Fibroblast of skin of right quadriceps (primary cell): ENCODE data around the gene OR4B1.
"Not testable (repeated sequence)": the region's sequence is repeated elsewhere in the genome, so short reads cannot be mapped to it uniquely, and the experiment has no call there.

Experiments used
- DNase-seq: peaks from one replicate; pipeline ENCODE4 v3.0.0-alpha.2; 2013

OR4B1 gene, protein sequence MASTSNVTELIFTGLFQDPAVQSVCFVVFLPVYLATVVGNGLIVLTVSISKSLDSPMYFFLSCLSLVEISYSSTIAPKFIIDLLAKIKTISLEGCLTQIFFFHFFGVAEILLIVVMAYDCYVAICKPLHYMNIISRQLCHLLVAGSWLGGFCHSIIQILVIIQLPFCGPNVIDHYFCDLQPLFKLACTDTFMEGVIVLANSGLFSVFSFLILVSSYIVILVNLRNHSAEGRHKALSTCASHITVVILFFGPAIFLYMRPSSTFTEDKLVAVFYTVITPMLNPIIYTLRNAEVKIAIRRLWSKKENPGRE

DNA sequence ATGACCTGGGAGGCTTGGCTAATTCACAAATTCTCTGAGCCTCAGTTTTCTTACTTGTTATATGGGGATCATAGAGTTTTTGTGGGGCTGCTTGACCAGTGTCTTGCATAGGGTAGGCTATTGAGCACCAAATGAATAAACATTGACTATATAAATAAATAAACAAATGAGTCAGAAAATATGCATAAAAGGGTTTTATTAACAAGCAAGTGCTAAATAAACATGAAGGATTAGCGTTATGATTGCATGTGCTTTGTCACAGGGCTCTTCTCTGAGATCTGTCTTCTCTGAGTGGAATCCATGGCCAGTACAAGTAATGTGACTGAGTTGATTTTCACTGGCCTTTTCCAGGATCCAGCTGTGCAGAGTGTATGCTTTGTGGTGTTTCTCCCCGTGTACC lies at the start of gene OR4B1:
Gene OR4B1 (plus strand): TSS at position 301 of the 400 bp plus-strand sequence. CDS start 0 bp downstream, at position 301.
- no peak for DNase-seq

DNA sequence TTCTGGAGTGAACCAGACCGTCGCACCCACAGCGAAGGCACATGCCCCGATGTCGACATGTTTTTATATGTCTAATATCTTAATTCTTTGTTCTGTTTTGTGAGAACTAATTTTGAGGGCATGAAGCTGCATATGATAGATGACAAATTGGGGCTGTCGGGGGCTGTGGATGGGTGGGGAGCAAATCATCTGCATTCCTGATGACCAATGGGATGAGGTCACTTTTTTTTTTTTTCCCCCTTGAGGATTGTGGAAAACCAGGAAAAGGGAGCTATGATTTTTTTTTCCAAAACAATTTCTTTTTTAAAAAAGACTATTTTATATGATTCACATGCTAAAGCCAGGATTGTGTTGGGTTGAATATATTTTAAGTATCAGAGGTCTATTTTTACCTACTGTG lies 49.2 kb upstream of the OR4B1 start:
- DNase-seq, result peak; percentile 30

DNA sequence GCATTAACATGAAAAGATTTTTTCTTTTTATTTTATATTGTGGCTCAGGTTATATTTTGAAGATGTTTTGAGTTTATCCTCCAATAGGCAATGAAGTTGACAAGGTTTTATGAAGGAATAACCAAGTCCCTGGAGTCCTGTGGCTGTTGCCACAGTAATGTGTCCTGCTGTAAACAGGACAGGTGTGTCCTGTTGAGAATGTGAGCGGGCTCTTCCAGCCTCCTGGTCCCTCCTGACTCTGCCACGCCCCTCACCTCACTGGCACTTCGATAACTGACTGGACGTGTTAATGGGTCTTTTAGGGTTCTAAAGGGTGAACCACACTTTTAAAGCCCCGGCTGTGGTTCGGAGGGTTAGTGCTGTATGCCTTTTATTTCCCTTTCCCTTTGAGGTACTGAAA lies 47.8 kb upstream of the OR4B1 start:
- DNase-seq, result no peak

DNA sequence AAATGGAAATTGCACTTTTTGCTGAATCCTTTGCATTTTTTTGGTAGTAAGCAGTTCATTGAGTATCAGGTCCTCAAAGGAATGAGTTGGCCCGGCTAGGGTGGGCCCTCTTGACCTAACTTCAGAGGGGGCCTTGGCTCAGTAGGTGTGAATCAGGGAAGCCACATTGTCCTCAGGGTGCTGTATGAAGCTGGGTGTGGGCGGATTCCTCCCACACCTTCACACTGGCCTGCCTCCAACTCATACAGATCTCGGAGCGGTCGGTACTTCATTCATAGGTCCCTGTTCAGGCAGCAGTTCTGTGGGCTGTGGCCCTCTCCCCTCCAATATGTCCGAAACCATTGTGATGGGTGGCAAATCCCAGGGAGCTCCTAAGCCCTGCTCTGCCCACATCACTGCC lies 47.4 kb upstream of the OR4B1 start:
- DNase-seq, result no peak

DNA sequence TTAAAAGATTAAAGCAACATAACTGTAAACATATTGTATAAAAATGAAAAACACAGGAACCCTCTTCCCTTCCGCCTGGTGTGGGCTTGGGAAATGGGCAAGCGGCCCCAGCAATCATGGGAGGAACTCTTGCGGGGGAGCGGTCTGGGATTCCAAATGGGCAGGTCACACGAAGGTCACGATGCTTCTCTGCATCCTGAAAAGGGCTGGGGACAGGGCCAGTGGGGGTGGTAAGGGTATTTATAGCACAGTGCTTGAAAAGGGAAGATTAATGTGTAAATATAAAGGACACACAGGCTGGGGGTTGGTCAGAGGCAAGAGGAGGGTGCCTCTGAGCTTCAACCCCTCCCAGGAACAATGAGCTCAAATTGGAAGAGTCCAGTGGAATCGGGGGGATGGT lies 46.9 kb upstream of the OR4B1 start:
- DNase-seq, result peak; percentile 13

DNA sequence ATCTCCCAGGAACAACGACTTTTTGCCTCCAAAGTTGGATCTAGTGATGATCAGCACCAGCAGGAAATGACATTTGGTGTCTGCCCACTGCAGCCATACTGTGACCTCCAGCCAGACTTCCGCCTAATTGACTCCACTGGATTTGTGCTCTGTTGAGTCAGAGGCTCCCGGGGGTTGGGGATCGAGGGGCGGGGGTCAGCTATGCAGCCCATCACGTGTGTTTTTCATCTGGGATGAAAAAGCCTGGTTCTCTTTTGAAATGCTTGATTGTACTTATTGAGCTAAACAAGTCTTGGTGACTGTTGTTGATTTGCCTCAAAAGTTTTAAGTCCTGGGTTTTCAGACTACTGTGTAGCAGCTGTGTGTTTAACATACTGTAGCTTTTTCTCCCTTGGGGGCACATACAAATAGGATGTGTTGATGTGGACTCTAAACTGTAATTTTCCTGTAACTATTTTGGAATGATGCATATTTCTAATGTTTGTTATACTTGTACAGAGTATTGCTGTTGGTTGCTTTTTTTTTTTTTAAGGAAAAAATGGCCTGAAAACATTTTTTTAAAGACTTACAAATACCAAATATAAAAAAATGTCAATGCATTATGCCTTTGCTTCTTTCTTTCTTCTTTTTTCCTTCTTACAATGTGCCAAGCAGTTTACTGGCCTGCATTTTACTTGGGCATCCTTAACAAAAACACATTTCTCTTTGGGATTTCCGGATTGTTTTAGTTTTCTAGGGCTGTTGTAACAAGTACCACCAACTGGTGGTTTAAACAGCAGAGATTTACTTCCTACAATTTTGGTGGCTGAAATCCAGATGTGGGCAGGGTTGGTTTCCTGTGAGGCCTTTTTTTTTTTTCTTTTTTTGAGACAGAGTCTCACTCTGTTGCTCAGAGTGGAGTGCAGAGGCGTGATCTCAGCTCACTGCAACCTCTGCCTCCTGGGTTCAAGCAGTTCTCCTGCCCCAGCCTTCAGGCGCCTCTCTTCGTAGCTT lies 46.1 kb upstream of the OR4B1 start:
- DNase-seq, result peak; percentile 51

DNA sequence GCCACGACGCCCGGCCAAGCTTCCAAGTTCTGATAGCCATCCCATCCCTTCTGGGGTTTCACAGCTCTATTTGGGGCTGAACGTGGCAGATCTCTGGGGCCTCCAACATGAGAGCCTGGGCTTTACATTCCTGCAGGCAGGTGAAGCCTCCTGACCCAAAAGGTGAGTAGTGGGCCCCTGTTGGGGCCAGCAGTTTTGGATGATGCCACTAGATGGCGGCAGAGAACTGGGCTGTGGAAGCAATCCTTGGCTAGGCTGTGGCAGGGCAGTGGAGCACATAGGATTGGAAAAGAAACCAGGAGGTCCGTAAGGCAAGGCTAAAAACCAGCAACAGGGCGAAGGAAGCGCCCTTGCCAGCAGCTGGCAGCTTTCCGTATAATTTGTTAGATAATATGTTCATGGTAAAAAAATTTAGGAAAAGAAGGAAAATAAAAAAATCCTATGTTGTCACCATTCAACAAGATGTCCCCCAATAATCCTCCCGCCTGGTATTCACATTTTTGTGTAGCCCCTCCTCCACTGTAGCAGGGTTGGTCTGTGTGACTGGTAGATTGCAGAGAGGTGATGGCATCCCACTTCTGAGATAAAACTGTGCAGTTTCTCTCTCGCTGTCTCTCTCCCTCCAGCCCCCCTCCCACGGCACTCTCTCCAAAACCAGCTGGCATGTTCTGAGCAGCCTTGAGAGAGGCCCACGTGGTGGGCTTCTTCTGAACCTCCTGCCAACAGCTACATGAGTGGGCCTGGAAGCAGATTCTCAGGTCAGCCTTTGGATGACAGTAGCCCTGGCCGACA lies 43.6 kb upstream of the OR4B1 start:
- peak; percentile 53 for DNase-seq

DNA sequence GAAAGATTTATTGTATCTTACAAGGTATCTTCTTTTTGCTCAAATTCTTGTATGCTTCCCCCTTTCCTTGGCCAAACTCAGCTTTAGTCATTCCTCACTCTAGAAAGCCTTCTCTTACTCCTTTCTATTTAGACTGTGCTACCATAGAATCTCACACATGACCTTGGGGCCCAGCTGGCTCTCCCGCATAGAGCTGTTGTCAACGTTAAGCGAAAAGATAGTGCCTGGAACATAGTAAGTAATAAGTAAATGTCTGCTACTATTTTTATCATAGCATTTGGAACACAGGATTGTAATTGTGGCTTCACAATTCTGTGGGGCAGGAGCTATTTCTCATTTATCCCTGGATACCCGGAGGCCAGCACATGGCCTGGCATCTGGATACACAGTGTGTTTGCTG lies 38.9 kb upstream of the OR4B1 start:
- DNase-seq, result no peak

DNA sequence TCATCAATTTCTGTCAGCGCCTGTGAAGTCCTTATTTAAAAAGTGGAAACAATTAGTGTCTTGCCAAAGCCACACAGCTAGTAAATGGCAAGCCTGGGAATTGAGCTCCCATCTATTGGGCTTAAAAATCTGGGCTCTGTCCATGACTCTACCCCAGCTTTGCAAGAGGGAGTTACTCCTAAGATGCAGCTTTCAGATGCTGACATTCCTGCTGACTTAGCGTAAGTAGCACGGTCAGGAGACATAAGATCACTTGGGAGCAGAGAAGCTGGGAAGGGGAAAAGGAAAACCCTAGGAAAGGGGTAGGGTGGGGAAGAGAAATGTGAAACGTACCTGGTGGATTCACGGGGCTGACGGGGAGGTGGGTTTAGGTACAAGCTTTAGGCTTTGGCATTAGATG lies 36.0 kb upstream of the OR4B1 start:
- no peak for DNase-seq

DNA sequence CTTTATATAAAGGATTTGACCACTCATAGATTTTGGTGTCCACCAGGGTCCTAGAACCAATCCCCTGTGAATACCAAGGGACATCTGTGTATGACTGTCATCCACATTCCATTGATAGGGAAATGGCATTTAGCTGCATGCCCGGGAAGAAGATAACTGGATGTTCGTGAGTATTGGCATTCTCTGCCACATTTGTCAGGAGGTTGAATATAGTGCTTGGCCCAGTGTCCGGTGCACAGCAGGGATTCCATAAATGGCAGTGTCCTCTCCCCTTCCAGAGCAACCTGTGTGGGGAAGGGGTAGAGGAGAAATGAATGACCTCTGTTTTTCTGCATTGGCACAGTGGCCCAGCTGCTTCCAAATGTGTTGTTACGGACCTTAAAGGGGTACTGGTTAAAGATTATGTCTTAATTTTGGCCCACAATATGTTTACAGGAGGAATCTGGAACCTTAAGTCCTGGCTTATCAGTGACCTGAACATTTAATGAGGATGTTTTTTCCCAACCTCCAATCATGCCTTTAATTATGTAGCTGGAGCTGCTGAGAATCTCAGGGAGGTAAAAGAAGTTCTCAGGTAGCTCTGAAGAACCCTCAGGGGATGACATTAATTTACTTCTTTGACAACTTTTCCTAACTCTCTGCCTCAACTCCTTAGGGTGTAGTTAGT lies 33.6 kb upstream of the OR4B1 start:
- no peak for DNase-seq

DNA sequence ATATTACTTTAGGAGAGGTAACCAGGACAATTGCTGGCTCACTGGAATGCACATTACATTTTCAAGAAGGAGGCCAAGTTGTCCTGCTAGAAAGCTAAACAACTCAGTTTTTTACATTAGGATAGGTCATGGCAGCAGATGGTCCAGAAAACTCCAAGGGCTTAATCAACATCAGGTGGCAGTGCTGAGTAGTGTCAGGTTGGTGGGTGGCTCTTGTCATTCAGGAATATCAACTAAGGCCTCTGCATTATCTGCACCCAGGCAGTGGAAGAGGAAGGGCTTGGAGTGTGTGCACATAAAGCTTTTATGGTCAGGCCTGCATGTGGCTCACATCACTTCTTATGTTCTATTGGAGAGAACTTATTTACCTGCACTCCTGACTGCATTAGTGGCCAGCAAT lies 32.2 kb upstream of the OR4B1 start:
- DNase-seq, result no peak

DNA sequence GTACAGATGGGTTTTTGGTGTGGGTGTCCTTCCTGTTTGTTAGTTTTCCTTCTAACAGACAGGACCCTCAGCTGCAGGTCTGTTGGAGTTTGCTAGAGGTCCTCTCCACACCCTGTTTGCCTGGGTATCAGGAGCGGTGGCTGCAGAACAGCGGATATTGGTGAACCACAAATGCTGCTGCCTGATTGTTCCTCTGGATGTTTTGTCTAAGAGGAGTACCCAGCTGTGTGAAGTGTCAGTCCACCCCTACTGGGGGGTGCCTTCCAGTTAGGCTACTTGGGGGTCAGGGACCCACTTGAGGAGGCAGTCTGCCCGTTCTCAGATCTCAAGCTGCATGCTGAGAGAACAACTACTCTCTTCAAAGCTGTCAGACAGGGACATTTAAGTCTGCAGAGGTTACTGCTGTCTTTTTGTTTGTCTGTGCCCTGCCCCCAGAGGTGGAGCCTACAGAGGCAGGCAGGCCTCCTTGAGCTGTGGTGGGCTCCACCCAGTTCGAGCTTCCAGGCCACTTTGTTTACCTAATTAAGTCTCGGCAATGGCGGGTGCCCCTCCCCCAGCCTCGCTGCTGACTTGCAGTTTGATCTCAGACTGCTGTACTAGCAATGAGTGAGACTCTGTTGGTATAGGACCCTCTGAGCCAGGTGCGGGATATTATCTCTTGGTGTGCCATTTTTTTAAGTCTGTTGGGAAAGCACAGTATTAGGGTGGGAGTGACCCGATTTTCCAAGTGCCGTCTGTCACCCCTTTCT lies 25.5 kb upstream of the OR4B1 start:
- DNase-seq, result not testable (repeated sequence)

DNA sequence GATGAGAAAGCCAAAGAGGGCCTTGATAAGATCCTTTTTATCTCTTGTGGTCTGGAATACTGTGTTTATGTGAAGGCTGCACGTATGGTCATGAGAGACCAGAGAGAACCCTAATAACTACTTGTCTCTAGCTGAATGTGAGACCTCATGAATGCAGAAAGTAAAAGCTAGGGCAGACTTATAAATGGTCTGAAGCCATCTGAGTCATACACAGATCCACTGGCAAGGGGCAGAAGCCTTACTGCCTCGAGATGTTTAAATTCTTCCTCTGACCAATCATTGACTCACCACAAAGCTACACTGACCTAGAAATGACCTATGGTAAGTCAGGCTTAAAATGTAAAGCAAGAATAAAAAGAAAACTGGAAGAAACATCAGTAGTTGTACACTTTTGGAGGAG lies 22.7 kb upstream of the OR4B1 start:
- no peak for DNase-seq

DNA sequence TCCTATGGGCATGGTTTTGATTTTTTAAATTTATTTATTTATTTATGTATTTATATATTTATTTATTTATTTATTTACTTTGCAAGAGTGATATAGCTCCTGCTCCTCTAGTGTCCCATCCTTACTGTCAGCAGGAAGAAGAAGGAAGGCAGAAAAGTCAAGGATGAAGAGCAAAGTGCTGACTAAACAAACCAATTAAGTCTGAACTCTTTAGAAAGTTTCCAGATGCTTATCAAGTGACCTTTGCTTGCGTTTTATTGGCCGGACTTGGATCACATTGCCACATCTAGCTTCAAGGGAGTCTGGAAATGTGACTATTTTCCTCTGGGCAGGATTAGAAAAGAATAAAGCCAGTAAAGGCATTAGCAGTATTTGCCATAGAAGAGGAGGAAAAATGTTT lies 8.7 kb upstream of the OR4B1 start:
- no peak for DNase-seq

DNA sequence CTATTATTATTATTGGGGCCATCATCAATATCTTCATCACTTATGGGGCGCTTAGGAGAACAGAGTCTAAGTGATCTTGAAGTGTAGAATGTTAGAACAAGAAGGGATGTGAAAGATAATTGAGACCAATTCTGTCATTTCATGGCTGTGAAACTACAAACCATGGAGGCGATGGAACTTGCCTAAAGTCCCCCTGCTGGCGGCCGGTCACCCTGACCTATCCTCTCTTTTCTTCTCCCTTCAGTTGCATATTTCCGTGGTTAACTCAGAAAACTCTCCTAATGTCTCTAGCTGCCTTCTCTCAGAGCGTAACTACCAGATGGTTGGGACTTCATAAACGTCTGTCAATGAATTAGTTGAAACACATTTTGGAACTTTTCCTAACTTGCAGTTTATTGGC lies 6.6 kb upstream of the OR4B1 start:
- no peak for DNase-seq

DNA sequence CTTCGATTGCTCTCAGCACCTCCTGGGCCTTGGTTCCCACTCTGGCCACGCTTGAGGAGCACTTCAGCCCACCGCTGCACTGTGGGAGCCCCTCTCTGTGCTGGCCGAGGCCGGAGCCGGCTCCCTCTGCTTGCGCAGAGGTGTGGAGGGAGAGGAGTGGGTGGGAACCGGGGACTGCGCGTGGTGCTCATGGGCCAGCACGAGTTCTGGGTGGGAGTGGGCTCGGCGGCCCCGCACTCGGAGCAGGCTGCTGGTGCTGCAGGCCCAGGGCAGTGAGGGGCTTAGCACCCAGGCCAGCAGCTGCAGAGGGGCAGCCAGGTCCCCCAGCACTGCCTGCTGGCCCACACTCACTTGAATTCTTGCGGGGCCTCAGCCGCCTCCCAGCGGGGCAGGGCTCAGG lies 12.2 kb downstream of the OR4B1 start:
- DNase-seq, result no peak

DNA sequence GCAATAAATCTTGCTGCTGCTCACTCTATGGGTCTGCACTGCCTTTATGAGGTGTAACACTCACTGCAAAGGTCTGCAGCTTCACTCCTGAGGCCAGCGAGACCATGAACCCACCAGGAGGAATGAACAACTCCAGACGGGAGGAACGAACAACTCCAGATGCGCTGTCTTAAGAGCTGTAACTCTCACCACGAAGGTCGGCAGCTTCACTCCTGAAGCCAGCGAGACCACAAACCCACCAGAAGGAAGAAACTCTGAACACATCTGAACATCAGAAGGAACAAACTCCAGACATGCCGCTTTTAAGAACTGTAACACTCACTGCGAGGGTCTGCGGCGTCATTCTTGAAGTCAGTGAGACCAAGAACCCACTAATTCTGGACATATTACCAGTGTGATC lies 13.4 kb downstream of the OR4B1 start:
- DNase-seq, result not testable (repeated sequence)

DNA sequence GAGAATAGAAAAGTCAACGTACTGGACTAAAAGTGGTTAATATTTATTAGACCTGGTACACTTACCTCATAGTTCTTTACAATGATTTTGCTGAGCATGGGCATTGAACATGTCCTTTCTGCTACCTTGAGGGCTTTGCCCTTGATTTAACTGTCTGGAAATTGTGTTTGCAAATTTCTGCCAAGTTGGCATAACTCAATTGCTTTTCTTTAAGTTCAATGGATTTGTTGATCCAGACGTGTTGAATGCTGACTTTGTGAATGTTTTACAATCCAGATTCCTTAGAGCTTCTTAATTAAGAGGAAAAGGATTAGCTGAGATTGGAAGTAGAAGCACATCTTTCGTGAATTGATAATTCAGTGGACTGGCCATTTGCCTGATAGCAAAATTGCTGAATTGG lies 21.1 kb downstream of the OR4B1 start:
- DNase-seq, result no peak

DNA sequence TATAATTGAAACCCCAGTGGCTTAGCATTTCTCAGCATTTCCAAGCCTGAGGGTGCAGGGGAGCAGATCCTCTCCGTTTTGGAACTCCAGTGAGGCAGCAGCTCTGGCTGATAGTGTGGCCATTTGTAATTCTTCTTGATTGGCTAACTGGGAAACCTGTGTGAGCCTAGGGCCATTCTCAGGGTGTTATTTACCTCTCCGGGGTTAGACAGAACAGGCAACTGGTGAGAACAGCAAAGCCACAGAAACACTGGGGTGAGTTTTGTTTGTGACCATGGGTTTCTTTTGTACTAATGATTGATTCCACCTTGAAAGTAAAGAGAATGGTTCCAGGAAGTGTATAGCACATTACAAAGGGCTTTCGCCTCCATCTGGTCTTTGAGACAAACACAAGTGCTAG lies 25.9 kb downstream of the OR4B1 start:
- no peak for DNase-seq

DNA sequence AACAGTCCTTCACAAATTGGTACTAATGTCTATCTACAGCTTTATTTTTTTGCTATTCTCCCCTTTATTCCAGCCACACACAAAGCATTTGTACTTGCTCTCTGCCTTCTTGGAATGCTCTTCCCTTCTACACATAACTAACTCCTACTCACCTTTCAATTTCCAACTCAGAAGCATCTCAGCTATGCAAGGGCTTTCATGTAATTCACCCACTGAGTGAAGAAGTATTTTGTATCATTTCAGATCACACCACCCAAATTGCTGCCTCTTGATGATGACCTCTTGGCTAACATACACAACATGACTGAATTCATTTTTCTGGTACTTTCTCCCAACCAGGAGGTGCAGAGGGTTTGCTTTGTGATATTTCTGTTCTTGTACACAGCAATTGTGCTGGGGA lies 28.2 kb downstream of the OR4B1 start, which contains the start of gene OR4X2:
Gene OR4X2 (plus strand): TSS at position 301 of the 400 bp plus-strand sequence. CDS start 0 bp downstream, at position 301.
- no peak for DNase-seq

DNA sequence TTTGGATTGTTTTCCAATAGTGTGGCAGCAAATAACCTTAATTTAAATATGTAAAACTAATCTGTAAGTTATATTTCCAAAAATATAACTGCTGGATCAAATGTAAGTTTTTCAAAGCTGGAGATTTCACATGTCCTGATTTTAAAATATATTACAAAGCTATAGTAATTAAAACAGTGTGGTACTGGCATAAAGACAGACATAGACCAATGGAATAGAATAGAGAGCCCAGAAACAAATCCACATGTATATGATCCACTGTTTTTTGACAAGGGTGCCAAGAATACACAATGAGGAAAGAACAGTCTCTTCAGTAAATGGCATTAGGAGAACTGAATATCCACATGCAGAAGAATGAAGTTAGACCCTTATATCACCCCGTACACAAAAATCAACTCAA lies 32.3 kb downstream of the OR4B1 start:
- no peak for DNase-seq

DNA sequence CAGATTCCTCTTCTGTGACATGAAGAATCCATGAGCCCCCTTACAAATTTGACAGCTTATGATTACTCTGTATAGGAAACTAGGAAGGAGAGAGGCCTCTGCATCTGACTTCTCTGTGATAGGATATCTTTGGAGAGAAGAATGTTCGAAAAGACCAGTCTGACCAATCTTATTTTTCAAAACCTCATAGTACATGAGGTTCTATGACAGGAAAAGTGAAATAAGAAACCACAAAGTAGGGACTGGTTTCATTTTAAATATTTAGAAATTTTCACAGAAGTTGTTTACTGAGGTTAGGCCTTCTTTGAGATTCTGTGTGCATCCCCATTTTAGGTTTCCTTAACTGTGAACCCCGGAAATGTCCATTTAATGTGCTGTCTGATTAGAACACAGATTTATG lies 45.0 kb downstream of the OR4B1 start:
- no peak for DNase-seq
